Left colon (tissue), 2 donors: Measurements from ENCODE around the gene OCRL. TPM values are rescaled to one million over a fixed set of nuclear protein-coding genes. Genes with fewer than 3 reads are reported as not detected.

Source experiments
- ATAC-seq: fragments of 200-7000 bp; cut with Tn5 transposase; one replicate; pipeline ENCODE4 v1.9.1; 2020; ENCODE audit warnings: mild to moderate bottlenecking, moderate library complexity
- DNase-seq, 2 donors: peaks; one replicate each; pipeline ENCODE4 v3.0.0-alpha.2; 2020
- intact Hi-C, 2 donors: fragments of 100-400 bp; cut with DNase I in 1 of 2; cut with micrococcal nuclease in 1 of 2; formaldehyde crosslinking; loops; one replicate each; pipeline versions ENCODE4 v1.11.2 to v1.14.0; 2022; cut with DNase I, micrococcal nuclease
- long read RNA-seq: library from polyadenylated mRNA; unstranded; transcript quantifications from one replicate; pipeline ENCODE4 v2.0.0, GENCODE V29; 2021
- total RNA-seq, 2 donors: library from RNA; stranded (reverse); fragmentation: NEBNext Ultra II Directional; extraction: Animal tissue kit (Norgen Biotek cat#: 25700); gene quantifications; one replicate each; pipeline ENCODE4 v1.2.1, GENCODE V29; 2021
- donor health status: DM: no; HTN: no; CAD: no.
- donor health status: DM: yes; HTN: yes; CAD: no.

Gene OCRL
- 10 to 100 TPM; 27.8 to 31.3 TPM for total RNA-seq
- long read RNA-seq, full-length matches to known transcripts, result 9 of 17 reads
- long read RNA-seq, partial matches to known transcripts, result 6 of 17 reads
- long read RNA-seq, other reads (novel, unspliced or antisense), result 2 of 17 reads

GRCh38 chrX:129540068-129540653 lies at the start of gene OCRL:
Gene OCRL (plus strand): TSS chrX:129540259. CDS start chrX:129540440, 181 bp downstream.
- ATAC-seq (peak; percentile 82), DNase-seq (peak; percentile 47 to 72)
- intact Hi-C loops, result no loop called here

- no peak for DNase-seq
- intact Hi-C loops, result no loop called here
These were observed 49.7 kb upstream of the OCRL start for GRCh38 chrX:129490330-129490729.

GRCh38 chrX:129493643-129494042 lies 46.4 kb upstream of the OCRL start:
- intact Hi-C loops, result no loop called here
- DNase-seq (no peak), ATAC-seq (no peak)

More at GRCh38 chrX:129490330-129490729, 49.7 kb upstream of the OCRL start:
- no peak for ATAC-seq

GRCh38 chrX:129494887-129495286 lies 45.2 kb upstream of the OCRL start:
- intact Hi-C loops, result no loop called here
- ATAC-seq (no peak), DNase-seq (no peak)

GRCh38 chrX:129495900-129496299 lies 44.2 kb upstream of the OCRL start:
- ATAC-seq, result no peak
- intact Hi-C loops, result no loop called here

GRCh38 chrX:129496625-129497024 lies 43.4 kb upstream of the OCRL start:
- intact Hi-C loops, result no loop called here
- DNase-seq (no peak), ATAC-seq (no peak)

More at GRCh38 chrX:129495900-129496299, 44.2 kb upstream of the OCRL start:
- DNase-seq, result no peak

GRCh38 chrX:129497146-129497843 lies 42.8 kb upstream of the OCRL start:
- intact Hi-C loops, result no loop called here
- ATAC-seq (no peak), DNase-seq (no peak)

GRCh38 chrX:129510331-129510730 lies 29.7 kb upstream of the OCRL start:
- DNase-seq, result no peak
- ATAC-seq, result no peak
- intact Hi-C loops, result no loop called here

GRCh38 chrX:129511689-129512088 lies 28.4 kb upstream of the OCRL start:
- intact Hi-C loops, result no loop called here
- DNase-seq (no peak), ATAC-seq (no peak)

- ATAC-seq (no peak), DNase-seq (no peak)
- intact Hi-C loops, result no loop called here
These were observed 27.6 kb upstream of the OCRL start for GRCh38 chrX:129512409-129512808.

- intact Hi-C loops, result no loop called here
- ATAC-seq (no peak), DNase-seq (no peak)
These were observed 23.7 kb upstream of the OCRL start for GRCh38 chrX:129516402-129516801.

- DNase-seq (no peak), ATAC-seq (no peak)
- intact Hi-C loops, result no loop called here
These were observed 19.9 kb upstream of the OCRL start for GRCh38 chrX:129520151-129520550.

GRCh38 chrX:129522184-129523078 lies 17.6 kb upstream of the OCRL start:
- ATAC-seq (peak; percentile 51), DNase-seq (peak; percentile 22 to 45)
- intact Hi-C loops, result no loop called here

- DNase-seq, result peak; percentile 9 to 36
- peak; percentile 28 for ATAC-seq
- intact Hi-C loops, result no loop called here
These were observed 16.8 kb upstream of the OCRL start, which contains the start of gene SMARCA1 for GRCh38 chrX:129523079-129523911. Gene SMARCA1 (minus strand): TSS chrX:129523490. CDS start chrX:129523370, 120 bp downstream.

- intact Hi-C loops, result no loop called here
- no peak for ATAC-seq
- no peak for DNase-seq
These were observed 15.7 kb upstream of the OCRL start for GRCh38 chrX:129524250-129524850.

GRCh38 chrX:129525162-129525561 lies 14.9 kb upstream of the OCRL start:
- intact Hi-C loops, result no loop called here
- no peak for ATAC-seq

GRCh38 chrX:129525896-129526295 lies 14.2 kb upstream of the OCRL start:
- intact Hi-C loops, result no loop called here
- DNase-seq (no peak), ATAC-seq (no peak)

More at GRCh38 chrX:129525162-129525561, 14.9 kb upstream of the OCRL start:
- no peak for DNase-seq

GRCh38 chrX:129529685-129530281 lies 10.3 kb upstream of the OCRL start:
- no peak for DNase-seq
- intact Hi-C loops, result no loop called here
- no peak for ATAC-seq
